Gastroesophageal sphincter (tissue), 3 donors: ENCODE measurements around the gene VCL.

Experiments used
- POLR2A ChIP-seq, 2 donors: fragments of 450-650 bp; IDR thresholded peaks; one replicate each; pipeline ENCODE4 v1.6.1; 2017; ENCODE audit warnings: antibody characterized with exemption in 2 of 2, mild to moderate bottlenecking in 2 of 2, moderate library complexity in 1 of 2
- POLR2AphosphoS5 ChIP-seq: sonication (generic); formaldehyde crosslinking; IDR thresholded peaks from one replicate; pipeline ENCODE4 v1.6.1; 2017; ENCODE audit warnings: antibody characterized with exemption
- TF ChIP-seq, protein P1 (sequence below), 4 experiments: fragments of 200-600 bp in 2 of 4; fragments of 450-650 bp in 2 of 4; sonication (generic) in 1 of 4; IDR thresholded peaks; one replicate each; pipeline ENCODE4 v1.5.1; 2017 to 2019; ENCODE audit warnings: antibody characterized with exemption in 4 of 4, mild to moderate bottlenecking in 2 of 4, moderate library complexity in 2 of 4

DNA sequence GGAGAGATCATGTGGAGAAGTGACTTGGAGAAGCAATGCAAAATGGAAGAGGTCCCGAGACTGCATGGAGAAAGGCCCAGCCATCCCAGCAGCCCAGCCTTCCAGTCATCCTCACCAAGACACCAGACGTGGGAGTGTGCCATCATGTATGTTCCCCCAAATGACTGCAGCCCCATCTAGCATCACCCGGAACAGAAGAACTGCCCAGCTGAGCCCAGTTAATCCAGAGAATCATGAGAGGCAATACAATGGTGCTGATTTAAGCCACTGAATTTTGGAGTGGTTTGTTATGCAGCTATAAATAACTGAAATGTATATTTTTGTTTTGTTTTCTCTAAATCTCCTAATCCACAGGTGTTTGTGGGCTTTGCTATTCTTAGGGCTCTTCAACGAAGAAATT lies 22.5 kb upstream of the VCL start:
- TF ChIP-seq, protein P1, sequence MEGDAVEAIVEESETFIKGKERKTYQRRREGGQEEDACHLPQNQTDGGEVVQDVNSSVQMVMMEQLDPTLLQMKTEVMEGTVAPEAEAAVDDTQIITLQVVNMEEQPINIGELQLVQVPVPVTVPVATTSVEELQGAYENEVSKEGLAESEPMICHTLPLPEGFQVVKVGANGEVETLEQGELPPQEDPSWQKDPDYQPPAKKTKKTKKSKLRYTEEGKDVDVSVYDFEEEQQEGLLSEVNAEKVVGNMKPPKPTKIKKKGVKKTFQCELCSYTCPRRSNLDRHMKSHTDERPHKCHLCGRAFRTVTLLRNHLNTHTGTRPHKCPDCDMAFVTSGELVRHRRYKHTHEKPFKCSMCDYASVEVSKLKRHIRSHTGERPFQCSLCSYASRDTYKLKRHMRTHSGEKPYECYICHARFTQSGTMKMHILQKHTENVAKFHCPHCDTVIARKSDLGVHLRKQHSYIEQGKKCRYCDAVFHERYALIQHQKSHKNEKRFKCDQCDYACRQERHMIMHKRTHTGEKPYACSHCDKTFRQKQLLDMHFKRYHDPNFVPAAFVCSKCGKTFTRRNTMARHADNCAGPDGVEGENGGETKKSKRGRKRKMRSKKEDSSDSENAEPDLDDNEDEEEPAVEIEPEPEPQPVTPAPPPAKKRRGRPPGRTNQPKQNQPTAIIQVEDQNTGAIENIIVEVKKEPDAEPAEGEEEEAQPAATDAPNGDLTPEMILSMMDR (IDR thresholded peaks at IDR 0.05) = no peak
- no peak for TF ChIP-seq POLR2A (IDR thresholded peaks at IDR 0.05)
- TF ChIP-seq POLR2AphosphoS5 = no peak
